Uterus (tissue), 2 donors: ENCODE results near the gene POLR2J2.
"Not testable (repeated sequence)": the region's sequence is repeated elsewhere in the genome, so short reads cannot be mapped to it uniquely, and the experiment has no call there.

ENCODE experiments used
- CTCF ChIP-seq, 4 experiments: fragments of 200-600 bp in 2 of 4; fragments of 450-650 bp in 2 of 4; sonication (generic) in 2 of 4; IDR thresholded peaks; one replicate each; pipeline ENCODE4 v1.5.1; 2016 to 2019; ENCODE audit warnings: antibody characterized with exemption in 4 of 4, mild to moderate bottlenecking in 2 of 4, moderate library complexity in 1 of 4
- POLR2A ChIP-seq, 2 donors: fragments of 450-650 bp; IDR thresholded peaks; one replicate each; pipeline ENCODE4 v1.6.1; 2016; ENCODE audit warnings: antibody characterized with exemption in 2 of 2, mild to moderate bottlenecking in 1 of 2, moderate library complexity in 1 of 2

DNA sequence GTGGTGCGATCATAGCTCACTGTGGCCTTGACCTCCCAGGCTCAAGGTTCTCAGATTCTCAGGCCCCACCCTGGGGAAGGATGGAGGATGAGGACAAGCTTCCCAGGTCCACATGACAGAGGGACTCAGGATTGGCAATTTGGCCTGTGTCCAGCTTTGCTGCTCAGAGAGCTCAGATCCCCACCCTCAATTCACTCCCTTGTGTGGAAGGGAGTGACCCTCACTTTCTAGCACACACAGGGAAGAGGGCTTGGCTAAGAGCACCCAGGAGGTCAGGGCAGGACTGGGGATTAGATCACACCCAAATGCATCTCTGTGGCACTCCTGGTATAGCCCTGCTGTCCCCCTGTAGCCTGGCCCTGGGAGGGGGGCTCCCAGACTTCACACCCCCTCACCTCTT is 28.1 kb downstream of the POLR2J2 start:
- TF ChIP-seq CTCF, POLR2A (IDR thresholded peaks at IDR 0.05): not testable (repeated sequence)
